Type B pancreatic cell (in vitro differentiated cells): ENCODE measurements around the gene RIN3. TPM values are rescaled to one million over a fixed set of nuclear protein-coding genes. Genes with fewer than 3 reads are reported as not detected.
A peak's percentile ranks its signal among the peaks of the same experiment; 100 is the strongest.

Source experiments
- DNase-seq: peaks from one replicate; pipeline ENCODE4 v3.0.0; 2021; ENCODE audit warnings: mixed read lengths; ENCODE audit not compliant: unreplicated experiment; ENCODE audit errors: extremely low spot score
- H3K27ac Mint-ChIP-seq: 2 replicates; pipeline ENCODE4 v1.8.0; 2021; ENCODE audit warnings: mild to moderate bottlenecking, mixed read lengths
- H3K27me3 Mint-ChIP-seq: 2 replicates; pipeline ENCODE4 v1.8.0; 2021; ENCODE audit warnings: mixed read lengths
- H3K36me3 Mint-ChIP-seq: 2 replicates; pipeline ENCODE4 v1.8.0; 2021; ENCODE audit warnings: mixed read lengths
- H3K4me1 Mint-ChIP-seq: one replicate; pipeline ENCODE4 v1.8.0; 2021; ENCODE audit warnings: mixed read lengths; ENCODE audit not compliant: unreplicated experiment
- H3K4me3 Mint-ChIP-seq: 2 replicates; pipeline ENCODE4 v1.8.0; 2021; ENCODE audit warnings: mild to moderate bottlenecking, mixed read lengths
- H3K9me3 Mint-ChIP-seq: 2 replicates; pipeline ENCODE4 v1.8.0; 2021; ENCODE audit warnings: mixed read lengths
- CTCF ChIP-seq: fragments of 200-600 bp; sonication (generic); conservative IDR thresholded peaks from 2 replicates; pipeline ENCODE4 v1.5.0; 2021; ENCODE audit warnings: antibody characterized with exemption, mild to moderate bottlenecking
- total RNA-seq: library from RNA; stranded (reverse); gene quantifications from 2 replicates; pipeline ENCODE4 v1.2.1, GENCODE V29; 2021; ENCODE audit warnings: low replicate concordance

RIN3 gene
- total RNA-seq, 1 donor from 2014 or later = 12.9 TPM

GRCh38 chr14:92718664-92719063 is 205.1 kb downstream of the RIN3 start:
- no peak overlapping the region for H3K27ac Mint-ChIP-seq
- peaks cover 8% of the 10 kb centered on the region for H3K36me3 Mint-ChIP-seq
- no peak overlapping the region for H3K4me3 Mint-ChIP-seq
- no peak for DNase-seq
- H3K4me1 Mint-ChIP-seq = no peaks in the 10 kb centered on the region
- no peaks in the 10 kb centered on the region for H3K27me3 Mint-ChIP-seq
- TF ChIP-seq CTCF = no peak
- no peaks in the 10 kb centered on the region for H3K9me3 Mint-ChIP-seq

- no peak for TF ChIP-seq CTCF
- Mint-ChIP-seq H3K4me1 (peaks cover 3% of the 10 kb centered on the region), H3K9me3 (peaks cover 4% of the 10 kb centered on the region), H3K27me3 (no peaks in the 10 kb centered on the region), H3K4me3 (no peak overlapping the region), H3K27ac (no peak overlapping the region), H3K36me3 (peaks cover 11% of the 10 kb centered on the region)
- DNase-seq = no peak
Observed at GRCh38 chr14:92719421-92719820, 205.8 kb downstream of the RIN3 start.

- no peak for TF ChIP-seq CTCF
- no peak overlapping the region for H3K4me3 Mint-ChIP-seq
- H3K27ac Mint-ChIP-seq = peak overlapping the region; percentile 49
- no peak for DNase-seq
- H3K4me1 Mint-ChIP-seq = peaks cover 8% of the 10 kb centered on the region
- H3K27me3 Mint-ChIP-seq = no peaks in the 10 kb centered on the region
- peaks cover 6% of the 10 kb centered on the region for H3K9me3 Mint-ChIP-seq
- peaks cover 16% of the 10 kb centered on the region for H3K36me3 Mint-ChIP-seq
Observed at GRCh38 chr14:92719890-92720323, 206.3 kb downstream of the RIN3 start.

- Mint-ChIP-seq H3K27ac (peak overlapping the region; percentile 87), H3K9me3 (peaks cover 10% of the 10 kb centered on the region), H3K36me3 (peaks cover 29% of the 10 kb centered on the region), H3K4me1 (peaks cover 9% of the 10 kb centered on the region), H3K27me3 (no peaks in the 10 kb centered on the region), H3K4me3 (peak overlapping the region; percentile 16)
- no peak for DNase-seq
- no peak for TF ChIP-seq CTCF
Observed at GRCh38 chr14:92724516-92725340, 211.1 kb downstream of the RIN3 start.

- Mint-ChIP-seq H3K36me3 (peaks cover 38% of the 10 kb centered on the region), H3K9me3 (peaks cover 11% of the 10 kb centered on the region), H3K4me3 (no peak overlapping the region), H3K27ac (peak overlapping the region; percentile 81), H3K27me3 (no peaks in the 10 kb centered on the region), H3K4me1 (peaks cover 13% of the 10 kb centered on the region)
- no peak for TF ChIP-seq CTCF
- no peak for DNase-seq
Observed at GRCh38 chr14:92726135-92726932, 212.8 kb downstream of the RIN3 start.
